GM20431 (cell line): ENCODE measurements around the gene HDAC4.

Experiments
- in situ Hi-C: fragments of 300-500 bp; cut with MseI, MboI; formaldehyde crosslinking; loops from one replicate; pipeline ENCODE4 v1.15.0; 2020; ENCODE audit warnings: low sequenced_read_pairs; ENCODE audit not compliant: unreplicated experiment

HDAC4 gene

DNA sequence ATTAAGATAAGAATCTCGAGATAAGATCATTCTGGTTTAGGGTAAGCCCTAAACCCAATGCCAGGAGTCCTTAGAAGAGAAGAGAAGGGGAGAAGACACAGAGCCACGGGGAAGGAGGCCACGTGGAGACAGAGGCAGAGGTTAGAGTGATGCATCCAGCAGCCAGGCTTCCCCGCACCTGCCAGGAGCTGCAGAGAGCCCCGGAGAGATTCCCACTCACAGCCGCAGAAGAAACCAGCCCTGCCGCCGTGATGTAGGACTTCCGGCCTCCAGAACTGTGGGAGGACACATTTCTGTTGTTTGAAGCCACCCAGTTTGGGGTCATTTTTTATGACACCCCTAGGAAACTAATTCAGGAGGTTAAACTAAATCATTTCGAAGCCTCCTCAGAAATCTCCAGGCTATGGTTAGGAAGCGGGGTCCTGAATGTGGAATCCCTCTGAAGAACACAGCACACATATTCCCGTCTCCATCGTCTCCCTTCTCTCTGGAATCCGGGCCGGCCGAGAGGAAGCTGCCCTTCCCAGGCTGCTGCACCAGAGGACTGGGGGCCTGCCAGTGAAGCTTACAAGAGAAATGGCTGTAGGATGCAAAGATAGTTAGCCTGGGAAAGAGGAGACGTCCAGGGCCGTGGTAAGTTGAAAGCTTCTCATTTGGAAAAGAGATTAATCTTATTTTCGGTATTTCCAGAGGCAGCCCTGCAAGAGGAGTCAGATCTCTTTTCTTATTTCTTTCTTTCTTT is 396.4 kb downstream of the HDAC4 start:
- in situ Hi-C loops = no loop called here

- in situ Hi-C loops = no loop called here
Observed at GRCh38 chr2:239003624-239004273, 397.1 kb downstream of the HDAC4 start.

DNA sequence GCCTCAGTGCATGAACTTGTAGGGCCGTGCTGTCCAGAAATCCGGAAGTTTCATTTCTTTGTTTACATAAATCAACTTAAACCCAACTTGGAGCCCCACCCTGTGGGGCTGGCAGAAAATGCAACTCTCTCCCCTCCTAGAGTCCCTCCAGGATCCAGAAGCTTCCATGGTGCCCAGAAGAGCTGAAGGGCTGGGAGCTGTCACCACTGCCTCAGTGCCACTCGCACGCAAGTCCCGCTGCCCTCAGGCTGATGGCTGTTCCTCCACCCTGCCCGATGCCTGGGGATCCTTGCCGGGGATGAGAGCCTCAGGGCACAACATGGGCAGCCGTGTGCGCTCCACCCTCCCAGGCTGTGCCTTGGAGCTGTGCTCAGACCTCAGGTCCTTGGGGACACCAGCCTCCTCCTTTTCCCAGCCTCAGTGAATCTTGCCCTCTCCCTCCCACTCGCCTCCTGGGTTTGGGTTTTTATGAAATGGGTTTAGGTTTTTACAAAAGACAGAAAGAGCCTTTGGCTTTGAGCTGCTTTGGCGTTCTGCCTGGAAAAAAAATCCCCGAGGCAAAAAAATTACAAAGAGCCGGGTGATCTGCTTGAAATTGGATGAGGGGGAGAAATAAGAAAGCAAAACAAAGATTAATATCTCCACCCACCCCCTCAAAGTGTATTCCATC is 397.7 kb downstream of the HDAC4 start:
- in situ Hi-C loops = no loop called here

DNA sequence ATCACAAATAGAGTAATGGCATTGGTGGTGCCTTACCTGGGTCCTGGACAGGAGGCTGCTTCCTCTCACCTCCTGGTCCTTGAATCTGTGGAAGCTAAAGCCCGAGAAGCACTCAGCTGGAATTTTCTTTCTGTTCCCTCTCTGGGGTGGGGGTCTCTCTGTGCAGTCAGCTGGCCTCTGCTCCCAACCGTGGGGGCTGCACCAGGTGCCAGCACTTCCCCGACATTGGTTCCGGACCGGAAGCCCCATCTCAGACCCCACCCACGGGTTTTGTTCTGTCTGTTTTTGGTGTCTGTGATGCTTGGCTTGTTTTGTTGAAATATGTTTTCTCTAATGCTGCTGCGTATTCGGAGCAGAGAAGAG is 398.2 kb downstream of the HDAC4 start:
- in situ Hi-C loops = no loop called here

- in situ Hi-C loops = no loop called here
Observed at GRCh38 chr2:239001794-239002193, 399.0 kb downstream of the HDAC4 start.

- in situ Hi-C loops = no loop called here
Observed at GRCh38 chr2:239000500-239001073, 400.2 kb downstream of the HDAC4 start.

DNA sequence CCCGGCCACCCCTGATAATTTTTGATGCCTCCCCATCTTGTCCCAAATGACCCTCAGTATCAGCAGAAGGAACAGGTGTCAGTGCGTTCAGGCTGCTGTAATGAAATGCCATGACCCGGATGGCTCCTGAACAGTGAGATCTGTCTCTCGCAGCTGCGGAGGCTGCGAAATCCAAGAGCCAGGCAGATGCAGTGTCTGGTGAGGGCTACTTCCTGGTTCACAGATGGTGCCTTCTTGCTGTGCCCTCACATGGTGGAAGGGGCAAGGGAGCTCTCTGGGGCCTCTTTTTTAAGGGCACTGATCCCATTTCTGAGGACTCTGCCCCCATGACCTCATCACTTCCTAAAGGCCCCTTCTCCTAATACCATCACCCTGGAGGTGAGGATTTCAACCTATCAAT is 400.7 kb downstream of the HDAC4 start:
- in situ Hi-C loops = no loop called here

- in situ Hi-C loops = no loop called here
Observed at GRCh38 chr2:238999291-238999741, 401.5 kb downstream of the HDAC4 start.

DNA sequence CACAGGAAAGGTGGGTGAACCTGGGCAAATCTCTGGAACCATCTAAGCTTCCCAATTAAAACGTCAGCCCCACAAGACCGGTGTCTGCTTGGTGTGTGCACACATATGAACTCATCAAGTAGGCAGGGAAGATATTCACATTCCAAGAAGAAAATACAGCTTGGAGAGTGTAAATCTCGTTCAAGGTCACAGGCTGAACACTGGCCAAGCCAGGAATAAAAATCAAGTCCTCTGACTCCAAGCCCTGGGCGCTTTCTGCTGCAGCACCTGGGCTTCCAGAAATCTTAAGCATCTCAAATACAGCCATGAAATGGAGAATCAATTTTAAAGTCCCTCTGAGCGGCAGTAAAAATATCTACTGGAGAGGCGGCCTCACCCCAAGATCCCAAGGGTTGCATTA is 402.0 kb downstream of the HDAC4 start:
- in situ Hi-C loops = no loop called here
